ENCODE data around the gene PEAK1.

PEAK1 gene

GRCh38 chr15:77239882-77240608 lies 179.9 kb downstream of the PEAK1 start:
- Histone ChIP-seq H3K9me2 (replicated peaks; ENCODE audit: insufficient read depth, low read length) (no peaks in the 10 kb centered on the region), H3K36me3 (ENCODE audit: low read length) (no peaks in the 10 kb centered on the region; the same call in 1 of the 2 replicates), H3K27me3 (ENCODE audit: low read length) (no peaks in the 10 kb centered on the region), H3K9me3 (ENCODE audit: insufficient read depth, low read length) (no peaks in the 10 kb centered on the region; the same call in 1 of the 2 replicates), H3K9ac (ENCODE audit: low read length) (no peak overlapping the region), H3F3A (ENCODE audit: insufficient read depth) (no peaks in the 10 kb centered on the region), H3K4me3 (ENCODE audit: insufficient read depth, low read length, poor library complexity, severe bottlenecking) (no peak overlapping the region), H2AFZ (ENCODE audit: low read depth, low read length, severe bottlenecking) (no peak overlapping the region), H3K79me2 (ENCODE audit: insufficient read depth, low read length) (no peaks in the 10 kb centered on the region), H3K4me2 (ENCODE audit: low read depth, low read length, poor library complexity, severe bottlenecking) (no peak overlapping the region), H4K20me1 (ENCODE audit: low read depth, low read length) (no peaks in the 10 kb centered on the region), H3K27ac (ENCODE audit: low read depth, low read length) (no peak overlapping the region)
- no peak for TF ChIP-seq EZH2phosphoT487 (conservative IDR thresholded peaks at IDR 0.05; ENCODE audit: low read length)
- TF ChIP-seq CTCF (IDR thresholded peaks at IDR 0.05; ENCODE audit: insufficient read depth, low read length, poor library complexity, severe bottlenecking), result no peak

- H3K27me3 ChIP-seq (ENCODE audit: low read length), result no peaks in the 10 kb centered on the region
- no peaks in the 10 kb centered on the region for H3F3A ChIP-seq (ENCODE audit: insufficient read depth)
- H2AFZ ChIP-seq (ENCODE audit: low read depth, low read length, severe bottlenecking), result no peak overlapping the region
- H3K9me3 ChIP-seq (ENCODE audit: insufficient read depth, low read length), result no peaks in the 10 kb centered on the region; the same call in 1 of the 2 replicates
- H3K27ac ChIP-seq (ENCODE audit: low read depth, low read length), result no peak overlapping the region
- TF ChIP-seq EZH2phosphoT487 (conservative IDR thresholded peaks at IDR 0.05; ENCODE audit: low read length) (no peak), CTCF (IDR thresholded peaks at IDR 0.05; ENCODE audit: insufficient read depth, low read length, poor library complexity, severe bottlenecking) (no peak)
- no peak overlapping the region for H3K4me3 ChIP-seq (ENCODE audit: insufficient read depth, low read length, poor library complexity, severe bottlenecking)
- no peaks in the 10 kb centered on the region for H3K9me2 ChIP-seq (replicated peaks; ENCODE audit: insufficient read depth, low read length)
- H4K20me1 ChIP-seq (ENCODE audit: low read depth, low read length), result no peaks in the 10 kb centered on the region
- no peaks in the 10 kb centered on the region; the same call in 1 of the 2 replicates for H3K36me3 ChIP-seq (ENCODE audit: low read length)
- H3K9ac ChIP-seq (ENCODE audit: low read length), result no peak overlapping the region
- H3K79me2 ChIP-seq (ENCODE audit: insufficient read depth, low read length), result no peaks in the 10 kb centered on the region
- H3K4me2 ChIP-seq (ENCODE audit: low read depth, low read length, poor library complexity, severe bottlenecking), result no peak overlapping the region
Measured at GRCh38 chr15:77235566-77235965, 184.3 kb downstream of the PEAK1 start.

GRCh38 chr15:77228828-77229227 lies 191.1 kb downstream of the PEAK1 start:
- Histone ChIP-seq H3K79me2 (ENCODE audit: insufficient read depth, low read length) (no peaks in the 10 kb centered on the region), H3K9me2 (replicated peaks; ENCODE audit: insufficient read depth, low read length) (no peaks in the 10 kb centered on the region), H3K27ac (ENCODE audit: low read depth, low read length) (no peak overlapping the region), H3K9ac (ENCODE audit: low read length) (no peak overlapping the region), H3K36me3 (ENCODE audit: low read length) (no peaks in the 10 kb centered on the region), H3K9me3 (ENCODE audit: insufficient read depth, low read length) (no peaks in the 10 kb centered on the region), H3K4me2 (ENCODE audit: low read depth, low read length, poor library complexity, severe bottlenecking) (no peak overlapping the region), H3F3A (ENCODE audit: insufficient read depth) (no peaks in the 10 kb centered on the region), H3K4me3 (ENCODE audit: insufficient read depth, low read length, poor library complexity, severe bottlenecking) (no peak overlapping the region), H4K20me1 (ENCODE audit: low read depth, low read length) (no peaks in the 10 kb centered on the region), H3K27me3 (ENCODE audit: low read length) (no peaks in the 10 kb centered on the region), H2AFZ (ENCODE audit: low read depth, low read length, severe bottlenecking) (no peak overlapping the region)
- TF ChIP-seq CTCF (IDR thresholded peaks at IDR 0.05; ENCODE audit: insufficient read depth, low read length, poor library complexity, severe bottlenecking) (no peak), EZH2phosphoT487 (conservative IDR thresholded peaks at IDR 0.05; ENCODE audit: low read length) (no peak)

Data from SU-DHL-6 (cell line).